ENCODE results near the gene TSEN2. TPM values are rescaled to one million over a fixed set of nuclear protein-coding genes. Genes with fewer than 3 reads are reported as not detected.
"Not testable (repeated sequence)": the region's sequence is repeated elsewhere in the genome, so short reads cannot be mapped to it uniquely, and the experiment has no call there.

The TSEN2 gene
- total RNA-seq, 2 experiments from 2014 or later: 17.8 to 19.4 TPM

DNA sequence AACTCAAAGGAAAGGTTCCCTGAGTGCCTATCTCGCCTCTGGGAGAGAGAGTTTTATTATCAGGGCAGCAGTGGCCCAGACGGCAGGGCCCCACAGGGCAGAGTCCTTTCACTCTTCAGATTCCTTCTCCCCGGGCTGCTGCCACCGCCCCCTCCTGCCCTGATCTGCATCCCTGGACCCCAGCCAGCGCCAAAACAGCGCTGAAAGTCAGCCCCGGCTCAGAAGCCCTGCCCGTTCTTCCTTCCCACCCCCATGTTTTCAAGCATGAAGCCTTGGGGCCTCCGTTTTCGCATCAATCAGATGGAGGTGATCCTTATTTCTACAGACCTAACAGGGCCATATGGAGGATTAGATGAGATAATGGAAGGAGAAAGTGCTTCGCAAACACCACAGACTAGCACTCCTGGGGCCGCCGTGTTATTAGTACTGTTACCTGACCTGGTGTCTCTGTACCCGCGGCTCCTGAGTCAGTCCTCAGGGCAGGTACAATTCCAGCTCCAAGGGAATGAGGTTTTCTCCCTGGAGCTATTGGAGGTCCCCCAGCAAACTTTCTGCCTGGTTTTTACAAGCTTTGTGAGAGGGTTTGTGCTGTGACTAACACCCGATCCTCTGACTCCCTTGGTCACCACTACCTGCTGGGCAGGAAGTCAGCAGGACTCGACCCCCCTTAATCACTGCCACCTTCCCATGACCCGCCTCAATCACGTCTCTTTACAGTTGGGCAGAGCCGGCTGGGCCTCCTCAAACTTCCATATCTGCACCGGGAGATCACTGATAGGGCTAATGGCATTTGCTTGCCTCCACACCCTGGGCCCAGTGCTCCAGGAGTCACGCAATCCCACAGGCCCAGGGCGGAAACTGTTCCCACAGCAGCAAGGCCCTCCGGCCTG, 39.5 kb upstream of the TSEN2 start:
- Mint-ChIP-seq H3K4me1 (no peaks in the 10 kb centered on the region), H3K36me3 (ENCODE audit: low read depth) (no peaks in the 10 kb centered on the region), H3K9me3 (ENCODE audit: low read depth) (no peaks in the 10 kb centered on the region), H3K4me3 (no peak overlapping the region), H3K27me3 (peaks cover 3% of the 10 kb centered on the region), H3K27ac (no peak overlapping the region)
- ATAC-seq (no peak), DNase-seq (peak; percentile 2)
- intact Hi-C loops (cut with DNase I, micrococcal nuclease): no loop called here
- ChIA-PET POLR2A (no interaction called here), CTCF (interaction anchor here (0.6 kb wide), 1 partner anchor 207 kb away, joined by 3 read pairs; no protein-coding TSS in a partner anchor)

DNA sequence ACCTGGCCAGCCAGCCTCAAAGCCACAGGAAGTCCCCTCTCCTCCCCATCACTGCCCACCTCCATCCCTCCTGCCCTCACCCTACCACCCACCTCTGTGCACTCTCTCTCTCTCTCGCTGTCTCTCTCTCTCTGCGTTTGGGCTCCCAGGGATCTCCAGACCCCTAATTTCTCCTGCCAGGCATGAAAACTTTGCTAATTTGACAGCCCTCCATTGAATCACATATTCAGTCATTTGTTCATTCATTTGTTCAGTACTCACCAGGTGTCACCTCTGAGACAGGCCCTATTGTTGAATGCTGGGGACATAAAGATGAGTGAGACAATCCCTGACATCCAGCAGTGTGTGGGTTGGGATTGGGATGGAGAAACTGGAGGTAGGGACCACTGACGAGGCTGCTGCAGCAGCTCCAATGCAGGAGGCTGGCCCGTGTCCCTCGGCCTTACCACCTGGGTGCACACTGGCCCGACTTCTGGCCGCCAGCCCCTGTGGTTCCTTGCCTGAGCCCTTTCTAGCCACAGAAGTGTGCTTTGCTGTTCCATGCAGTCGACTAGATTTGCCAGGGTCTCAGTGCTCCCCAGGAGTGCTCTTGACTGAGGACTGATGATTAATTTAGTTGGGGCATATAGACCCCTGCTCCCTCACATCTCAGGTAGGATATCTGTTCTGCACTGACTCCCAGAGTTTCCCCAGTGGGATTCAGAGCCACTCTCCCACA, 38.6 kb upstream of the TSEN2 start:
- ATAC-seq: no peak

DNA sequence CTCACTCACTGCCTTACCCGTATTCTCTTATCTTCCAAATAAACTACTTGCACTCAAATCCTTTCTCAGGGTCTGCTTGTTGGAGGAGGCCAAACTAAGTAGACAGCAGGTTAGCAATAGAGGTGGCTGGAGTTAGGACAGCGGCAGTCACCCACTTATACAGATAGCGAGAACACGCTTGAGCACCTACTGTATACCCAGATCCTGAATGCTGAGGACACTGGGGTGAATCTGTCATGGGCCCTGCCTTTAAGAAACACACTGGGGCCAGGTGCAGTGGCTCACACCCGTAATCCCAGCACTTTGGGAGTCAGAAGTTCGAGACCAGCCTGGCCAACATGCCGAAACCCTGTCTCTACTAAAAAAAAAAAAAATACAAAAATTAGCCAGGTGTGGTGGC, 38.0 kb upstream of the TSEN2 start:
- Mint-ChIP-seq H3K9me3 (ENCODE audit: low read depth) (no peaks in the 10 kb centered on the region), H3K4me1 (no peaks in the 10 kb centered on the region), H3K27me3 (peaks cover 3% of the 10 kb centered on the region), H3K27ac (no peak overlapping the region), H3K4me3 (no peak overlapping the region), H3K36me3 (ENCODE audit: low read depth) (no peaks in the 10 kb centered on the region)
- CTCF ChIA-PET: no interaction called here
- POLR2A ChIA-PET: no interaction called here
- DNase-seq (no peak), ATAC-seq (no peak)
- intact Hi-C loops (cut with DNase I, micrococcal nuclease): no loop called here

More for the DNA sequence above, 38.6 kb upstream of the TSEN2 start:
- H3K27ac Mint-ChIP-seq: no peak overlapping the region
- intact Hi-C loops (cut with DNase I, micrococcal nuclease): no loop called here
- no peaks in the 10 kb centered on the region for H3K36me3 Mint-ChIP-seq (ENCODE audit: low read depth)
- peaks cover 3% of the 10 kb centered on the region for H3K27me3 Mint-ChIP-seq
- no peaks in the 10 kb centered on the region for H3K9me3 Mint-ChIP-seq (ENCODE audit: low read depth)
- ChIA-PET CTCF (no interaction called here), POLR2A (no interaction called here)
- DNase-seq: peak; percentile 1
- no peak overlapping the region for H3K4me3 Mint-ChIP-seq
- H3K4me1 Mint-ChIP-seq: no peaks in the 10 kb centered on the region

DNA sequence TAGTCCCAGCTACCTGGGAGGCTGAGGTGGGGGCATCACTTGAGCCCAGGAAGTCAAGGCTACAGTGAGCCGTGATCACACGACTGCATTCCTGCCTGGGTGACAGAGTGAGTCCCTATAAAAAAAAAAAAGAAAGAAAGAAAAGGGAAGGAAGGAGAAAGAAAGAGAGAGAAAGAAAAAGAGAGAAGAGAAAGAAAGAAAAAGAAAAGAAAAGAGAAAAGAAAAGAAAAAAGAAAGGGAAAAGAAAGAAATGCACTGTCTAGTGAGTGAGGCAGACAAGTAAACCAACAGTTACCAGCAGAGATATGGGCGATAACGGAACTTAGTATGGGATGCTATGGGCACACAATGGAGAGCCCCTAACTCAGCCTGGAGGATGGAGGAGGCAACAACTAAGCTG, 37.2 kb upstream of the TSEN2 start:
- Mint-ChIP-seq H3K9me3 (ENCODE audit: low read depth) (no peaks in the 10 kb centered on the region), H3K4me3 (no peak overlapping the region)

DNA sequence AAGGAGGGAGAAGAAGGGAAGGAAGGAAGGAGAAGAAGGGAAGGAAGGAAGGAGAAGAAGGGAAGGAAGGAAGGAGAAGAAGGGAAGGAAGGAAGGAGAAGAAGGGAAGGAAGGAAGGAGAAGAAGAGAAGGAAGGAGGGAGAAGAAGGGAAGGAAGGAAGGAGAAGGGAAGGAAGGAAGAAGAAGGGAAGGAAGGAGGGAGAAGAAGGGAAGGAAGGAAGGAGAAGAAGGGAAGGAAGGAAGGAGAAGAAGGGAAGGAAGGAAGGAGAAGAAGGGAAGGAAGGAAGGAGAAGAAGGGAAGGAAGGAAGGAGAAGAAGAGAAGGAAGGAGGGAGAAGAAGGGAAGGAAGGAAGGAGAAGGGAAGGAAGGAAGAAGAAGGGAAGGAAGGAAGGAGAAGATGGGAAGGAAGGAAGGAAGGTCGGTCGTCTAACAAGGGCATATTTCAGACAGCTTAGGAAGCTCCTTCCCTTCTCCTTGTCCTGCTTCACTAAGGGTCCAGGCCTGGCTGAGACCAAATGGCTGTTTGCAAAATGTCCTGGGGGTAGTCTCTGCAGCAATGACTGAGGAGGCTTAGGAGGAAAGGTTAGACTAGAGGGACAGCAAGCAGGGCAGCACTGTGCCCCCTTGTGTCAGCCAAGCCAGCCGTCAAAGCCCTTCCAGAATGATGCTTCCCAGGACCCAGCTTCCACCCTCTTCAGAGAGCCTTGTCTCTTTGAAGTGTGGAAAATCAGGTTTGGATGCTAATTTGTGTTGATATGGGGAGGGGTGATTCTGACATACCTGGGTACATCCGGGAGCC, 35.7 kb upstream of the TSEN2 start:
- intact Hi-C loops (cut with DNase I, micrococcal nuclease); H3K27ac Mint-ChIP-seq; H3K4me1 Mint-ChIP-seq; H3K27me3 Mint-ChIP-seq; H3K36me3 Mint-ChIP-seq (ENCODE audit: low read depth); H3K9me3 Mint-ChIP-seq (ENCODE audit: low read depth); POLR2A ChIA-PET; DNase-seq; ATAC-seq; H3K4me3 Mint-ChIP-seq: not testable (repeated sequence)
- CTCF ChIA-PET: interaction anchor here (0.6 to 1.2 kb wide), 3 partner anchors 14 to 314 kb away, joined by 3 read pairs; no protein-coding TSS in a partner anchor

More for the DNA sequence above, 37.2 kb upstream of the TSEN2 start:
- CTCF ChIA-PET: interaction anchor here (0.6 to 1.1 kb wide), 2 partner anchors 12 kb away, joined by 3 read pairs; no protein-coding TSS in a partner anchor
- POLR2A ChIA-PET: no interaction called here
- Mint-ChIP-seq H3K36me3 (ENCODE audit: low read depth) (no peaks in the 10 kb centered on the region), H3K27ac (no peak overlapping the region), H3K4me1 (no peaks in the 10 kb centered on the region), H3K27me3 (peaks cover 3% of the 10 kb centered on the region)
- ATAC-seq: no peak
- DNase-seq: no peak
- intact Hi-C loops (cut with DNase I, micrococcal nuclease): no loop called here

DNA sequence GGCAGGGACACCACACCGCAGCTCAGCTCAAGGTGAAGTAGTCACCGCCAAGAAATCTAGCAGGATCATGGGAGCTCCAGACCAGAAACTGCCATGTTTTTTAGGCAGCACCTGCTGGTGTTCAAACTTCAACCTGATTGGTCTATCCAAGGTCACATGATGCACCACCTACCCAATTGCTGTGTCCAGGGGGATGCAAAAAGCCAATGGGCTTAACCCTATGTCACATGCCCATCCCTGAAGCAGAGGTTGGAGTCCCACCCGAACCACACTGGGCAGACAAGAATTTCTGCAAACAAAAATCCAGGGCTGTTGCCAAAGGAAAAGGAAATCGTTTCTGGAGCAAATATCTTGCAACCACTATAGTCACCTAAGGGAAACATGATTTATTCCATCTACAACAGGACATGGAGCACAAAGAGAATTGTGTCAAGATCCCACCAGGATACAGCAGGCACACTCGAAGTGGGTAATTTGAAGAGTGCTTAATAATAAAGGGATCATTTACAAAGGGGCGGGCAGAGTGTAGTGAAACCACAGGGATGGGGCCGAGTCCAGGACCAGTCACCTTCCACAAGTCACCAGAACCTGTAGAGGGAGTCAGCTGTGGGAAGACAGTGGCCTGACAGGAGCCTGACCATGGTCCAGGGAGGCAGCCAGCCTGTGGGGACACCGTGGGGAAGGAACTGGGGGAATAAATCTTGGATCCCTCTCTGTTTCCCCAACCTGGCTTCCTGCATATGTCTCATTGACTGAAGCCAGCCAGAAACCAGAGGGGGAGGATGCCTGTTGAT, 34.2 kb upstream of the TSEN2 start:
- ChIA-PET CTCF (interaction anchor here (1.2 kb wide), 1 partner anchor 315 kb away, joined by 3 read pairs; no protein-coding TSS in a partner anchor), POLR2A (no interaction called here)
- Mint-ChIP-seq H3K27me3 (peaks cover 3% of the 10 kb centered on the region), H3K27ac (no peak overlapping the region), H3K9me3 (ENCODE audit: low read depth) (no peaks in the 10 kb centered on the region), H3K4me3 (no peak overlapping the region), H3K36me3 (ENCODE audit: low read depth) (no peaks in the 10 kb centered on the region), H3K4me1 (peaks cover 10% of the 10 kb centered on the region)
- peak; percentile 2 for DNase-seq
- no peak for ATAC-seq
- intact Hi-C loops (cut with DNase I, micrococcal nuclease): no loop called here

DNA sequence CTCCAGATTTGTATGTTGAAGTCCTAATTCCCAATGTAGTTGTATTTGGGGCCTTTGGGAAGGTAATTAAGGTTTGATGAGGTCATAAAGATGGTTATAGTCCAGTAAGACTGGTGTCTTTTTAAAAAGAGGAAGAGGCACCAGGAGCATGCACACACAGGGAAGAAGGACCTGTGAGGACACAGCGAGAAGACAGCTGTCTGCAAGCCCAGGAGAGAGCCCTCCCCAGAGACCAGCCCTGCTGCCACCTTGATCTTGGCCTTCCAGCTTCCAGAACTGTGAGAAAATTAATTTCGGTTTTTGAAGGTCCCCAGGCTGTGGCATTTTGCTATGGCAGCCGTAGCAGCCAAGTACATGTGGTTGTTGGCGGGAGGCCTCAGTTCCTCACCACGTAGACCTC, 32.8 kb upstream of the TSEN2 start:
- no peak overlapping the region for H3K4me3 Mint-ChIP-seq
- CTCF ChIA-PET: no interaction called here
- no peaks in the 10 kb centered on the region for H3K9me3 Mint-ChIP-seq (ENCODE audit: low read depth)
- no peaks in the 10 kb centered on the region for H3K36me3 Mint-ChIP-seq (ENCODE audit: low read depth)
- peaks cover 10% of the 10 kb centered on the region for H3K4me1 Mint-ChIP-seq
- H3K27me3 Mint-ChIP-seq: no peaks in the 10 kb centered on the region
- DNase-seq: no peak
- H3K27ac Mint-ChIP-seq: no peak overlapping the region
- no peak for ATAC-seq
- POLR2A ChIA-PET: no interaction called here
- intact Hi-C loops (cut with DNase I, micrococcal nuclease): no loop called here

DNA sequence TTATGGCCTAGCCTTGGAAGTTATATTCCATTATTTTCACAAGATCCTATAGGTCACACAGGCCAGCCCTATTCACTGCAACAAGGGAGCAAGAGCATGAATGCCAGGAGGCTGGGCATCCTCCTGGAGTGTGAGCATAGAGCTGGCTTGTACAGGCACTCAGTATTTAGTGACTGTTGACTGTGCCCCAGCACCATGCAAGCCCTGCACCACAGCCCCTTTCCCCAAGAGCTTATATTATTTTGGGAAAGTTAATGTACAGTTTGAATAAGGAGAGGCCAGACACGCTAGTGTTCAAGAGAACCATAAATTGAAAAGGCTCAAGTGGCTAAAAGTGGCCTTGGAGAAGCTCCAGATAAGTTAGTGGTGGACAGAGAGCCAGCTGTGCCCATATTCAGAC, 32.3 kb upstream of the TSEN2 start:
- DNase-seq (no peak), ATAC-seq (no peak)
- Mint-ChIP-seq H3K4me1 (peaks cover 10% of the 10 kb centered on the region), H3K36me3 (ENCODE audit: low read depth) (no peaks in the 10 kb centered on the region), H3K4me3 (no peak overlapping the region), H3K9me3 (ENCODE audit: low read depth) (no peaks in the 10 kb centered on the region), H3K27ac (no peak overlapping the region), H3K27me3 (no peaks in the 10 kb centered on the region)
- ChIA-PET POLR2A (no interaction called here), CTCF (no interaction called here)
- intact Hi-C loops (cut with DNase I, micrococcal nuclease): no loop called here

DNA sequence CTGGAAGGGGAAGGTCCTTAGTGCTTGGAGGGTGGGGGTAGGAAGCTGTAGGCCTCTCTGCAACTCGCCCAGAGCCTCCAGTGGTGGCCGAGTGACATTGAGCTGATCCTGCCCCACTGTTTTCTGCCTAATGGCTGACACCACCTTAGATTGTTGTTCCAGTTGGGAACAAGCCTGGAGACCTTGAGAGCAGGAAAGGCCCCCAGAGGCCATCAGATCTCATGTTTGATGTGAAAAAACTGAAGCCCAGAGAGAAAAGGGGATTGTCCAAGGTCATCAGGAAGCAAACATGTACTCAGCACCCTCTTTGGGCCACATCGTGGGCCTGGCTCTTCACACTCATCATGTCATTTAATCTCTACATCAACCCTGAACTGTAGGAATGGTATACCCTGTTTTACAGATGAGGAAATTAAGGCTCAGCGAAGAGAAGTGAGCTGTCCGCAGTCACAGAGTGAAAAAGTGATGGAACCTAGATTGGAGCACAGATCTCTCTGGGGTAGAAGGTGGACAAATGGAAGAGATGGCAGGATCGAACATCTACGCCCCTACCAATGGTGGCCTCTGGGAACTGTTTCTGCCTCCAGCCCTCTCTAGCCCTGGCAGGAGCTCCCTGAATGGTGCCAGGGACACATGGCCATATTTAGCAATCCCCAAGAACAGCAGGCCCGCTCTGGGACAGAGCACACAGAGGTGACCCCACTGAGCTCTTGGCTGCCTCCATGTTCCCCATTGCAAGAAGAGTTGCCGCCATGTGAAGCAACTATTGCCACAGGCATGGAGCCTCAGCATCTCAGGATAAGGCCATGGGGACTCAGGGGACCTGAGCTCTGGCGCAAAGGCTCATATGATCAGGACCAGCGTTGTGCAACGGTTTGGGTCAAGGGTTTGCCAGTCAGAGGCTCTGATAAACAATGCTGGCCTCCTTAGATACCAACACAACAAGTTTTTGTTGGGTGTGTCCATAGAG, 31.6 kb upstream of the TSEN2 start:
- ChIA-PET CTCF (no interaction called here), POLR2A (no interaction called here)
- no peak overlapping the region for H3K4me3 Mint-ChIP-seq
- H3K27ac Mint-ChIP-seq: no peak overlapping the region
- intact Hi-C loops (cut with DNase I, micrococcal nuclease): no loop called here
- H3K27me3 Mint-ChIP-seq: no peaks in the 10 kb centered on the region
- DNase-seq: peak; percentile 0
- no peaks in the 10 kb centered on the region for H3K36me3 Mint-ChIP-seq (ENCODE audit: low read depth)
- no peaks in the 10 kb centered on the region for H3K9me3 Mint-ChIP-seq (ENCODE audit: low read depth)
- peaks cover 10% of the 10 kb centered on the region for H3K4me1 Mint-ChIP-seq
- ATAC-seq: no peak

DNA sequence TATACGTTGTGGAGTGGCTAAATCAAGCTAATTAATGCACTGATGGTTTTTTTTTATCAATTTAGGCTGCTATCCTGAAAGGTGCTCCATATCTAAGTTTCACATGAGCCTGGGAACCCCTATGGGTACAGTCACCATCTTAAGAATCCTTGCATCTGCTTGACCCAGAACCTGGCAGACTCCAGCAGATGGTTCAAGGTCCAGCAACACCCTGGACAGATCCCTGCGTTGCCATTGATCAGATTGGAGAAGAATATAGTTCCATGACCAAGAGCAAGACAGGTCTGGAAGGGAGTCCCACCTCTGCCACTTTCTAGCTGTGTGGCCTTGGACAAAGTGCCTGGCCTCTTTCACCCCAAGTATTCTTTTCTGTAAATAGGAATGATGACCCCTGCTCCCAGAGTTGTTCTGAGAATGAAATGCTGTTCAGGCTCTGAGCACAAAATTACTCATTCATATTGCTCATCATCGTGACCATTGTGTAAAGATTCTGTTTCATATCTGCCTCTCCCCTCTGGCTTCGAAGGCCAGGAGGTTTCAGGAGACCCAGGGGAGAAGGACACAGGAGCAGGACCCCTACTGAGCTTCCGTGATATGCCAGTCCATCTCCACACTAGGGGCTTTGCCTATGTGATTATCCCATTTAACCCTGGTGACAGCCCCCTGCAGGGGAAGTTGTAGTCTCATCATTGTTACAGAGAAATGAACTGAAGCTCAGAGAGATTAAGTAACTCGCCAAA, 30.0 kb upstream of the TSEN2 start:
- no peaks in the 10 kb centered on the region for H3K9me3 Mint-ChIP-seq (ENCODE audit: low read depth)
- no peaks in the 10 kb centered on the region for H3K27me3 Mint-ChIP-seq
- intact Hi-C loops (cut with DNase I, micrococcal nuclease): no loop called here
- no peak overlapping the region for H3K27ac Mint-ChIP-seq
- ChIA-PET POLR2A (no interaction called here), CTCF (no interaction called here)
- H3K4me3 Mint-ChIP-seq: no peak overlapping the region
- peaks cover 10% of the 10 kb centered on the region for H3K4me1 Mint-ChIP-seq
- ATAC-seq: peak; percentile 60
- no peak for DNase-seq
- H3K36me3 Mint-ChIP-seq (ENCODE audit: low read depth): no peaks in the 10 kb centered on the region

Measured in activated CD4-positive, alpha-beta T cell treated with anti-CD3 and anti-CD28 coated beads for 36 hours (primary cell).